Brain microvascular endothelial cell (primary cell): ENCODE measurements around the gene BEAN1.
A peak's percentile ranks its signal among the peaks of the same experiment; 100 is the strongest.
"Not testable (repeated sequence)": the region's sequence is repeated elsewhere in the genome, so short reads cannot be mapped to it uniquely, and the experiment has no call there.

Source experiments
- DNase-seq: peaks from one replicate; pipeline ENCODE4 v3.0.0-alpha.2; 2020
- H3K27ac ChIP-seq: fragments of 250-450 bp; sonication (Bioruptor Pico); 2 replicates; pipeline ENCODE4 v1.5.1; 2020; ENCODE audit warnings: mild to moderate bottlenecking, moderate library complexity
- H3K27me3 ChIP-seq: fragments of 250-450 bp; sonication (Bioruptor Pico); replicated peaks from 2 replicates; pipeline ENCODE4 v1.5.1; 2020; ENCODE audit warnings: mild to moderate bottlenecking
- H3K36me3 ChIP-seq: fragments of 250-450 bp; sonication (Bioruptor Pico); replicated peaks from 2 replicates; pipeline ENCODE4 v1.5.1; 2020; ENCODE audit warnings: mild to moderate bottlenecking
- H3K4me3 ChIP-seq: 2 replicates; pipeline ENCODE4 v1.5.1; 2011; ENCODE audit warnings: low read depth, mild to moderate bottlenecking, control low read depth, low read length, moderate library complexity
- CTCF ChIP-seq: IDR thresholded peaks from 2 replicates; pipeline ENCODE4 v1.5.1; 2011; ENCODE audit warnings: low read depth, mild to moderate bottlenecking, moderate library complexity, low read length, control low read depth, inconsistent platforms; ENCODE audit errors: missing control alignments
- in situ Hi-C: cut with HindIII; loops from 2 replicates; pipeline ENCODE4 v1.10.0; 2017; ENCODE audit warnings: low sequenced_read_pairs, low pct_ligation_motif_present

BEAN1 gene

DNA sequence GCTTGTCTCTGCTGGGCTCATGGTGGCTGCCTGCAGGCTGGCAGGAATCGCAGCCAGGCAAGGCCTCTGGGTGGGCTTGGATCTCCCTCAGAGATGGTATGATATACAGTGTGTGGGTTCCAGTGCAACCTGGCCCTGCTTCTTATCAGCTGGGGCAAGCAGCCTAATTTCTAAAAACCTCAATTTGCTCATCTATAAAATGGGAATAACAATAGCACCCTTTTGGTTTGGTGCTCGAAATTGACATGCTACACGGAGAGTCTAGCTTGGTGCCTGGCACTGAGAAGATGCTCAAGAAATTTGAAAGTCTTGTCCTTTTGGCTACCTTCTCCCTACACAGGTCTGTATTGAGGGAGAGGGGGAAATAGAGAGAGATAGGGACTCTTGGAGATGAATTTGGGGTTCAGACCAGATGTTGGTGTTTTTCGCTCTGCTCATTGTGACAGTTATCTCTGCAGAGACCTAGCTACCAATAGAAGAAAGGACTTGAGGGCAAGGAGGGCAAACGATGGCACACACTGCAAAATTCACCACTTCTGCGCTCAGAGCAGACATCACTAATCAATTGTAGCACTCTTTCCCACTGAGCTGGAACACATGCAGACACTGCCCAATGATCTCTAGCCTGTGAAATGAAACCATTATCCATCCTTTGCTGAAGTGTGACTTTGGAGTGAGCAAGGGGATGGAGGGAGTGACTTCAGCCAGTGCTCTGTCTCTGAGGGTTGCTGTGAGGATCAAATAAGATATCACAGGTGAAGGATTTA lies 15.6 kb downstream of the BEAN1 start:
- TF ChIP-seq CTCF = no peak
- Histone ChIP-seq H3K27me3 (peaks cover 10% of the 10 kb centered on the region), H3K27ac (no peak overlapping the region), H3K4me3 (no peak overlapping the region), H3K36me3 (no peaks in the 10 kb centered on the region)
- no peak for DNase-seq
- in situ Hi-C loops = no loop called here

DNA sequence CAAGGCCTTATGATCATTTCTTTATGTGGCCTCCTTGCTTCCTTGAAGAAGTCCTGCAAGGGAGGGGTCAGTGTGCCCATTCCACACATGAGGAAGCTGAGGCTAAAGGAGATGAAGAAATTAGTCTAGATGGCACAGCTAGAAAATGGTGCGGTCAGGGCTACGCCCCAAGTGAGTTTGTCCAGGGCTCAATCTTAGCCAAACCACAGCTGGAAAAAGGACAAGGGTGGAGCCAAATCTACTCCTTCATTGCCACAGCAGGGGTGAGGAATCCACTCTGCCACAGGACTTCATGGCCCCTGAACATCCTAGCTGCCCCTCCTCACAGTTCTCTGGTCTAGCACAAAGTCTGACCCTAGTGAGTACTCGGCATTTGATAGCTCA lies 16.2 kb downstream of the BEAN1 start:
- in situ Hi-C loops = no loop called here
- Histone ChIP-seq H3K27me3 (peaks cover 10% of the 10 kb centered on the region), H3K27ac (no peak overlapping the region), H3K36me3 (no peaks in the 10 kb centered on the region), H3K4me3 (no peak overlapping the region)
- no peak for TF ChIP-seq CTCF
- DNase-seq = no peak

DNA sequence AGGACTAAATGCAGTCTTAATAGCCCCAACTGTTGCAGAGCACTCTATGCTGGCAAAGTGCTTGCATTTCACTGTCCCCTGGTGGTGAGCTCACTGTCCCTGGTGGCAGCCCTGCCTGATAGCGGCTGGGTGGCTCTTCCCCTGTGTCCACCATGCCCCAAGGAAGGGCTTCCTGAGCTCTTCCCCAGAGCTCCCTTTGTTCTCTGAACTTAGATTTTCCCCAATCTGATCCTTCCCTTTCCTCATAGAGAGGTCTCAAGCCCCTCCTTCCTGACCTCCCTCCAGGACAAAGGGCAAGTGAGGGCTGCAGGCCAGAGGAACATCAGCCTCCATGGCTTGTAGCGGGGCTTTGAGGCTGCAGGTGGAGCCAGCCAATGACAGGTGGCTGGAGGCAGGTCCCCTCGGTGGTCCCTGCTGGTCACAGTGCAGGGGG lies 17.0 kb downstream of the BEAN1 start:
- H3K4me3 ChIP-seq = no peak overlapping the region
- no peak for DNase-seq
- no peak overlapping the region for H3K27ac ChIP-seq
- in situ Hi-C loops = no loop called here
- peaks cover 11% of the 10 kb centered on the region for H3K27me3 ChIP-seq
- TF ChIP-seq CTCF = peak; percentile 47
- H3K36me3 ChIP-seq = no peaks in the 10 kb centered on the region

- peaks cover 8% of the 10 kb centered on the region for H3K27me3 ChIP-seq
- no peak for DNase-seq
- in situ Hi-C loops = no loop called here
Measured at GRCh38 chr16:66446737-66447136, 19.6 kb downstream of the BEAN1 start.

DNA sequence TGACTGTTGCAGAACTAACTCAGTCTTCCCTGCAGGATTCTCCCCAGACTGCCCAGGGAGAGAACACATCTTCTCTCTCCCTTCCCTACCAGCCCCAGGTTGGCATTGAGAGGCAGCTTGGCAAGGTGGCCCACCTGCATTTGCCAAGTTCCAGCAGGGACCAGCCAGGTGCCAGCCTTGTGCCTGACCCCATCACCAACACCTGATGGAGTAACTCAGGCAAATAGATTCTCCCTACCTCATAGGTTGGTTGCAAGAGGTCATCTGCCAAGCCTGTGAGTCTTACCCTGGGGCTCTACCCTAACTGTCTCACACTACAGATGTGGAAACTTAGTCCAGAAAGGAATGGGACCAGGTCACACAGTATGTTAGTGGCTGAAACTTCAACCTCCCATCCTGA lies 20.4 kb downstream of the BEAN1 start:
- Histone ChIP-seq H3K27me3 (peaks cover 8% of the 10 kb centered on the region), H3K4me3 (no peak overlapping the region), H3K36me3 (no peaks in the 10 kb centered on the region), H3K27ac (no peak overlapping the region)
- no peak for DNase-seq
- TF ChIP-seq CTCF = no peak
- in situ Hi-C loops = no loop called here

More at GRCh38 chr16:66446737-66447136, 19.6 kb downstream of the BEAN1 start:
- Histone ChIP-seq H3K36me3 (no peaks in the 10 kb centered on the region), H3K4me3 (no peak overlapping the region), H3K27ac (no peak overlapping the region)
- no peak for TF ChIP-seq CTCF

DNA sequence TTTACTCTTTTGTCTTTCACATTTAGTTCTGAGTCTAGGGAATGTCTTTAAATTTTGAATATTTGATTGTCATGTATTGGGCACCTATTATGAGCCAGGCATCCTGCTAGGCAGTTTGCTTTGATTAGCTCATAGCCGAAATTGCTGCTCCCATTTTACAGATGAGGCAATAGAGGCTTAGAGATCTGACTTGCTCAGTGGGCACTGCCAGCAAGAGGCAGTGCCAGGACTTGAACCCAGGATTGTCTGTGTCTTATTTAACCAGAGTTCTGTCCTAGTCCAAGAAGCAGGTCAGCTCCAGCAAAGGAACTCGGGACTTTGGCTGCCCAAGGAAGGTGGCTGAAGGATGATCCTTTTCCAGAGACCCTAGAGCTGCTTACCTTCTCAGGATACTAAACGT lies 24.5 kb downstream of the BEAN1 start:
- in situ Hi-C loops = no loop called here
- Histone ChIP-seq H3K4me3 (no peak overlapping the region), H3K27me3 (peaks cover 2% of the 10 kb centered on the region), H3K27ac (no peak overlapping the region), H3K36me3 (no peaks in the 10 kb centered on the region)
- no peak for TF ChIP-seq CTCF
- no peak for DNase-seq

DNA sequence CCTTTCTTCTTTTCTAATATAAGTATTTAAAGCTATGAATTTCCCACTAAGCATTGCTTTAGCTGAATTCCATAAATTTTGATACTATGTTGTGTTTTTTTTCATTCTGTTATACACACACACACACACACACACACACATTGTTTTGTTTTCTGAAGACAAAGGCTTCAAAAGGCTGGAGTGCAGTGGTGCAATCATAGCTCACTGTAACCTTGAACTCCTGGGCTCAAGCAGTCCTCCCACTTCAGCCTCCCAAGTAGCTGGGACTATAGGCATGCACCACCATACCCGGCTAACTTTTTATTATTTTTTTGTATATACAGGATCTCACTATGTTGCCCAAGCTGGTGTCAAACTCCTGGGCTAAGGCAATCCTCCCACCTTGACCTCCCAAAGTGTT lies 26.1 kb downstream of the BEAN1 start:
- H3K36me3 ChIP-seq, DNase-seq, H3K27ac ChIP-seq, in situ Hi-C loops, H3K27me3 ChIP-seq, H3K4me3 ChIP-seq: not testable (repeated sequence)
